ENCODE results near the gene MTAP. TPM values are rescaled to one million over a fixed set of nuclear protein-coding genes. Genes with fewer than 3 reads are reported as not detected.

The MTAP gene
- total RNA-seq, 2 donors from 2014 or later: 10.9 to 25.1 TPM

- TF ChIP-seq POLR2A (IDR thresholded peaks at IDR 0.05): no peak
- H3K4me3 ChIP-seq: no peak overlapping the region
- H3K9me3 ChIP-seq: no peaks in the 10 kb centered on the region
- no peaks in the 10 kb centered on the region for H3K36me3 ChIP-seq (replicated peaks in 1 of 2; ENCODE audit: insufficient read depth in 1 of 2, low read depth in 2 of 2)
- intact Hi-C loops (cut with DNase I): no loop called here
- peaks cover 14% of the 10 kb centered on the region for H3K4me1 ChIP-seq
- no peak for ATAC-seq
- peaks cover 7 to 60% of the 10 kb centered on the region in 2 donors for H3K27me3 ChIP-seq
- 22 to 29% methylated on average over 10 of the region's 10 CpGs for WGBS, 2 donors
- DNase-seq: no peak
- H3K27ac ChIP-seq: no peak overlapping the region
Observed at GRCh38 chr9:21967702-21968101, 165.3 kb downstream of the MTAP start.

- DNase-seq (no peak), ATAC-seq (no peak)
- no peak for TF ChIP-seq CTCF (IDR thresholded peaks at IDR 0.05)
- TF ChIP-seq POLR2A (IDR thresholded peaks at IDR 0.05): no peak
- intact Hi-C loops (cut with DNase I): no loop called here
- Histone ChIP-seq H3K27ac (no peak overlapping the region), H3K27me3 (peaks cover 14 to 66% of the 10 kb centered on the region in 2 donors), H3K9me3 (no peaks in the 10 kb centered on the region), H3K36me3 (replicated peaks in 1 of 2; ENCODE audit: insufficient read depth in 1 of 2, low read depth in 2 of 2) (no peaks in the 10 kb centered on the region), H3K4me1 (peaks cover 14% of the 10 kb centered on the region), H3K4me3 (no peak overlapping the region)
- 7 to 13% methylated on average over 21 to 41 of the region's 41 CpGs for WGBS, 2 donors
Observed at GRCh38 chr9:21968331-21969010, 166.0 kb downstream of the MTAP start.

- ATAC-seq (no peak), DNase-seq (no peak)
- TF ChIP-seq CTCF (IDR thresholded peaks at IDR 0.05) (no peak), POLR2A (IDR thresholded peaks at IDR 0.05) (no peak)
- H3K4me3 ChIP-seq: no peak overlapping the region
- peaks cover 19% of the 10 kb centered on the region for H3K4me1 ChIP-seq
- no peak overlapping the region for H3K27ac ChIP-seq
- intact Hi-C loops (cut with DNase I): no loop called here
- no peaks in the 10 kb centered on the region for H3K36me3 ChIP-seq (replicated peaks in 1 of 2; ENCODE audit: insufficient read depth in 1 of 2, low read depth in 2 of 2)
- H3K9me3 ChIP-seq: no peaks in the 10 kb centered on the region
- 6 to 7% methylated on average over 28 of the region's 28 CpGs for WGBS, 2 donors
- peaks cover 21 to 74% of the 10 kb centered on the region in 2 donors for H3K27me3 ChIP-seq
Observed at GRCh38 chr9:21969011-21969940, 166.8 kb downstream of the MTAP start.

GRCh38 chr9:21969951-21970799 lies 167.7 kb downstream of the MTAP start:
- H3K27me3 ChIP-seq: peaks cover 24 to 77% of the 10 kb centered on the region in 2 donors
- no peaks in the 10 kb centered on the region for H3K9me3 ChIP-seq
- no peak for DNase-seq
- intact Hi-C loops (cut with DNase I): no loop called here
- peaks cover 22% of the 10 kb centered on the region for H3K4me1 ChIP-seq
- ATAC-seq: no peak
- TF ChIP-seq CTCF (IDR thresholded peaks at IDR 0.05): no peak
- no peak for TF ChIP-seq POLR2A (IDR thresholded peaks at IDR 0.05)
- H3K4me3 ChIP-seq: no peak overlapping the region
- H3K27ac ChIP-seq: no peak overlapping the region
- WGBS, 2 donors: 10 to 17% methylated on average over 24 of the region's 24 CpGs
- H3K36me3 ChIP-seq (replicated peaks in 1 of 2; ENCODE audit: insufficient read depth in 1 of 2, low read depth in 2 of 2): no peaks in the 10 kb centered on the region

Data from body of pancreas (tissue), 4 donors.